T-helper 1 cell (primary cell): Measurements from ENCODE around the gene ALDH1A1.

Experiments used
- DNase-seq, 5 donors: peaks; one replicate each; pipeline ENCODE4 v3.0.0-alpha.2; 2012 to 2020

Gene ALDH1A1

GRCh38 chr9:72979405-72980100, 26.7 kb upstream of the ALDH1A1 start:
- no peak for DNase-seq

GRCh38 chr9:72978744-72979143, 25.9 kb upstream of the ALDH1A1 start:
- no peak for DNase-seq

- no peak for DNase-seq
Measured at GRCh38 chr9:72977670-72978069, 24.8 kb upstream of the ALDH1A1 start.

- DNase-seq = no peak
Measured at GRCh38 chr9:72974501-72974900, 21.6 kb upstream of the ALDH1A1 start.

- no peak for DNase-seq
Measured at GRCh38 chr9:72972636-72973035, 19.8 kb upstream of the ALDH1A1 start.

GRCh38 chr9:72971411-72971810, 18.6 kb upstream of the ALDH1A1 start:
- no peak for DNase-seq

- no peak for DNase-seq
Measured at GRCh38 chr9:72960446-72960845, 7.6 kb upstream of the ALDH1A1 start.

GRCh38 chr9:72958485-72959281, 5.8 kb upstream of the ALDH1A1 start:
- no peak for DNase-seq

- DNase-seq = no peak
Measured at GRCh38 chr9:72955571-72955970, 2.7 kb upstream of the ALDH1A1 start.

- DNase-seq = no peak
Measured at GRCh38 chr9:72955126-72955455, 2.2 kb upstream of the ALDH1A1 start.

GRCh38 chr9:72954431-72955125, 1.7 kb upstream of the ALDH1A1 start:
- DNase-seq = no peak

GRCh38 chr9:72952381-72952690, 517 bp downstream of the ALDH1A1 start:
- no peak for DNase-seq

- no peak for DNase-seq
Measured at GRCh38 chr9:72951520-72952380, 1.1 kb downstream of the ALDH1A1 start.

GRCh38 chr9:72950875-72951442, 1.9 kb downstream of the ALDH1A1 start:
- no peak for DNase-seq

GRCh38 chr9:72949918-72950325, 2.9 kb downstream of the ALDH1A1 start:
- DNase-seq = no peak

- no peak for DNase-seq
Measured at GRCh38 chr9:72949244-72949582, 3.6 kb downstream of the ALDH1A1 start.

- no peak for DNase-seq
Measured at GRCh38 chr9:72948575-72949243, 4.1 kb downstream of the ALDH1A1 start.

- no peak for DNase-seq
Measured at GRCh38 chr9:72947984-72948465, 4.8 kb downstream of the ALDH1A1 start.

- no peak for DNase-seq
Measured at GRCh38 chr9:72946821-72947220, 6.0 kb downstream of the ALDH1A1 start.

- no peak for DNase-seq
Measured at GRCh38 chr9:72946318-72946717, 6.5 kb downstream of the ALDH1A1 start.

- no peak for DNase-seq
Measured at GRCh38 chr9:72945391-72945790, 7.5 kb downstream of the ALDH1A1 start.

- DNase-seq = no peak
Measured at GRCh38 chr9:72943844-72944462, 8.9 kb downstream of the ALDH1A1 start.
